Inferior parietal cortex (tissue), 1 donor: ENCODE data around the gene NSD1.
"Not testable (repeated sequence)": the region's sequence is repeated elsewhere in the genome, so short reads cannot be mapped to it uniquely, and the experiment has no call there.

Experiments used
- DNase-seq: peaks from one replicate; pipeline ENCODE4 v3.0.0-alpha.2; 2016; ENCODE audit errors: extremely low spot score

NSD1 gene

GRCh38 chr5:177231479-177232250, 98.1 kb downstream of the NSD1 start:
- no peak for DNase-seq

GRCh38 chr5:177232358-177232757, 98.8 kb downstream of the NSD1 start:
- no peak for DNase-seq

- DNase-seq, result no peak
Observed at GRCh38 chr5:177232761-177233160, 99.2 kb downstream of the NSD1 start.

GRCh38 chr5:177233206-177233605, 99.6 kb downstream of the NSD1 start:
- no peak for DNase-seq

- DNase-seq, result no peak
Observed at GRCh38 chr5:177233802-177234201, 100.2 kb downstream of the NSD1 start.

GRCh38 chr5:177234841-177235240, 101.3 kb downstream of the NSD1 start:
- DNase-seq, result no peak

- DNase-seq, result no peak
Observed at GRCh38 chr5:177241768-177242167, 108.2 kb downstream of the NSD1 start.

- DNase-seq, result no peak
Observed at GRCh38 chr5:177242304-177242703, 108.7 kb downstream of the NSD1 start.

GRCh38 chr5:177249761-177250537, 116.4 kb downstream of the NSD1 start:
- no peak for DNase-seq

GRCh38 chr5:177253252-177253651, 119.7 kb downstream of the NSD1 start:
- no peak for DNase-seq

GRCh38 chr5:177256296-177256695, 122.7 kb downstream of the NSD1 start:
- no peak for DNase-seq

- not testable (repeated sequence) for DNase-seq
Observed at GRCh38 chr5:177258711-177259110, 125.1 kb downstream of the NSD1 start.

GRCh38 chr5:177260961-177261360, 127.4 kb downstream of the NSD1 start:
- no peak for DNase-seq

- no peak for DNase-seq
Observed at GRCh38 chr5:177261510-177261909, 127.9 kb downstream of the NSD1 start.

GRCh38 chr5:177264178-177264577, 130.6 kb downstream of the NSD1 start:
- no peak for DNase-seq

GRCh38 chr5:177265395-177265794, 131.8 kb downstream of the NSD1 start:
- no peak for DNase-seq

GRCh38 chr5:177269232-177269895, 135.8 kb downstream of the NSD1 start:
- DNase-seq, result no peak

- DNase-seq, result no peak
Observed at GRCh38 chr5:177269976-177270375, 136.4 kb downstream of the NSD1 start.

- no peak for DNase-seq
Observed at GRCh38 chr5:177270653-177271052, 137.1 kb downstream of the NSD1 start.

GRCh38 chr5:177271113-177271512, 137.5 kb downstream of the NSD1 start:
- DNase-seq, result no peak

- no peak for DNase-seq
Observed at GRCh38 chr5:177275883-177276282, 142.3 kb downstream of the NSD1 start.

GRCh38 chr5:177276886-177277285, 143.3 kb downstream of the NSD1 start:
- no peak for DNase-seq

- DNase-seq, result no peak
Observed at GRCh38 chr5:177288191-177288590, 154.6 kb downstream of the NSD1 start.
